ENCODE results near the gene SLC43A2. TPM values are rescaled to one million over a fixed set of nuclear protein-coding genes. Genes with fewer than 3 reads are reported as not detected.
A peak's percentile ranks its signal among the peaks of the same experiment; 100 is the strongest.

SLC43A2 gene
- total and polyA plus RNA-seq, 2 of the 13 experiments (the other 11 are each of a cell fraction or from before 2014, with no cell fraction given) = 7.3 to 20.0 TPM

- no peak for DNase-seq (ENCODE audit: low spot score)
- 0% methylated on average over 20 of the region's 62 CpGs for WGBS (ENCODE audit: low lambda C conversion rate)
- Histone ChIP-seq H3K9ac (ENCODE audit: insufficient read depth, low read depth, low read length) (peak overlapping the region; percentile 82), H3K9me3 (ENCODE audit: low read length) (no peaks in the 10 kb centered on the region), H4K20me1 (ENCODE audit: insufficient read depth, low read length) (peaks cover 6% of the 10 kb centered on the region; the same call in 1 of the 2 replicates), H3K79me2 (ENCODE audit: insufficient read depth, low read length) (peaks cover 39% of the 10 kb centered on the region), H3K27me3 (ENCODE audit: control insufficient read depth in 1 of 2, insufficient read depth in 2 of 2, low read length in 2 of 2) (0 out of 5 replicates have a peak, but pooled peaks cover 0 to 7% of the 10 kb centered on the region in 2 experiments), H3K4me3 (replicated peaks in 1 of 3; ENCODE audit: insufficient read depth in 1 of 3, low read depth in 2 of 3, low read length in 3 of 3) (peak overlapping the region; percentile 79 to 91 (median 91)), H3K4me1 (ENCODE audit: insufficient read depth, low read length) (peaks cover 52% of the 10 kb centered on the region), H2AFZ (ENCODE audit: low read length) (no peak overlapping the region), H3K27ac (ENCODE audit: extremely low read length, insufficient read depth, low read length) (peak overlapping the region; percentile 54), H3K36me3 (replicated peaks in 1 of 2; ENCODE audit: control insufficient read depth in 1 of 2, insufficient read depth in 2 of 2, low read length in 2 of 2) (peaks cover 0 to 5% of the 10 kb centered on the region in 2 experiments; a peak in 2 of 5 replicates), H3K4me2 (ENCODE audit: low read depth, low read length) (peak overlapping the region; percentile 93)
- BruUV-seq (replicated peaks) = no TSS peak
- peak; percentile 15 for ATAC-seq
- intact Hi-C loops (cut with micrococcal nuclease; ENCODE audit: unreplicated experiment) = loop anchor here (5.0 kb wide), 1 partner anchor 45 kb away; the partner anchor contains the start of gene INPP5K
- CTCF ChIA-PET (ENCODE audit: low intra/inter-chr PET ratio, low total read pairs) = no interaction called here
- FAIRE-seq = no peak
- in situ Hi-C loops (cut with HindIII; ENCODE audit: extremely low pct_ligation_motif_present, low pct_unique_long_range_greater_than_20kb) = no loop called here
- POLR2A ChIA-PET = interaction anchor here (0.6 to 0.7 kb wide), 3 partner anchors 12 to 155 kb away, joined by 3 to 12 read pairs (median 4); partner anchors contain the start of gene INPP5K
- TF ChIP-seq, protein P1, sequence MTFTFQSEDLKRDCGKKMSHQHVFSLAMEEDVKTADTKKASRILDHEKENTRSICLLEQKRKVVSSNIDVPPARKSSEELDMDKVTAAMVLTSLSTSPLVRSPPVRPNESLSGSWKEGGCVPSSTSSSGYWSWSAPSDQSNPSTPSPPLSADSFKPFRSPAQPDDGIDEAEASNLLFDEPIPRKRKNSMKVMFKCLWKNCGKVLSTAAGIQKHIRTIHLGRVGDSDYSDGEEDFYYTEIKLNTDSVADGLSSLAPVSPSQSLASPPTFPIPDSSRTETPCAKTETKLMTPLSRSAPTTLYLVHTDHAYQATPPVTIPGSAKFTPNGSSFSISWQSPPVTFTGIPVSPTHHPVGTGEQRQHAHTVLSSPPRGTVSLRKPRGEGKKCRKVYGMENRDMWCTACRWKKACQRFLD (CRISPR knock-in tag; IDR thresholded peaks at IDR 0.05; ENCODE audit: borderline replicate concordance) = no peak
- TF ChIP-seq, protein P2, sequence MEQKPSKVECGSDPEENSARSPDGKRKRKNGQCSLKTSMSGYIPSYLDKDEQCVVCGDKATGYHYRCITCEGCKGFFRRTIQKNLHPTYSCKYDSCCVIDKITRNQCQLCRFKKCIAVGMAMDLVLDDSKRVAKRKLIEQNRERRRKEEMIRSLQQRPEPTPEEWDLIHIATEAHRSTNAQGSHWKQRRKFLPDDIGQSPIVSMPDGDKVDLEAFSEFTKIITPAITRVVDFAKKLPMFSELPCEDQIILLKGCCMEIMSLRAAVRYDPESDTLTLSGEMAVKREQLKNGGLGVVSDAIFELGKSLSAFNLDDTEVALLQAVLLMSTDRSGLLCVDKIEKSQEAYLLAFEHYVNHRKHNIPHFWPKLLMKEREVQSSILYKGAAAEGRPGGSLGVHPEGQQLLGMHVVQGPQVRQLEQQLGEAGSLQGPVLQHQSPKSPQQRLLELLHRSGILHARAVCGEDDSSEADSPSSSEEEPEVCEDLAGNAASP (CRISPR knock-in tag; IDR thresholded peaks at IDR 0.05; ENCODE audit: borderline replicate concordance) = no peak
- TF ChIP-seq, protein P3, sequence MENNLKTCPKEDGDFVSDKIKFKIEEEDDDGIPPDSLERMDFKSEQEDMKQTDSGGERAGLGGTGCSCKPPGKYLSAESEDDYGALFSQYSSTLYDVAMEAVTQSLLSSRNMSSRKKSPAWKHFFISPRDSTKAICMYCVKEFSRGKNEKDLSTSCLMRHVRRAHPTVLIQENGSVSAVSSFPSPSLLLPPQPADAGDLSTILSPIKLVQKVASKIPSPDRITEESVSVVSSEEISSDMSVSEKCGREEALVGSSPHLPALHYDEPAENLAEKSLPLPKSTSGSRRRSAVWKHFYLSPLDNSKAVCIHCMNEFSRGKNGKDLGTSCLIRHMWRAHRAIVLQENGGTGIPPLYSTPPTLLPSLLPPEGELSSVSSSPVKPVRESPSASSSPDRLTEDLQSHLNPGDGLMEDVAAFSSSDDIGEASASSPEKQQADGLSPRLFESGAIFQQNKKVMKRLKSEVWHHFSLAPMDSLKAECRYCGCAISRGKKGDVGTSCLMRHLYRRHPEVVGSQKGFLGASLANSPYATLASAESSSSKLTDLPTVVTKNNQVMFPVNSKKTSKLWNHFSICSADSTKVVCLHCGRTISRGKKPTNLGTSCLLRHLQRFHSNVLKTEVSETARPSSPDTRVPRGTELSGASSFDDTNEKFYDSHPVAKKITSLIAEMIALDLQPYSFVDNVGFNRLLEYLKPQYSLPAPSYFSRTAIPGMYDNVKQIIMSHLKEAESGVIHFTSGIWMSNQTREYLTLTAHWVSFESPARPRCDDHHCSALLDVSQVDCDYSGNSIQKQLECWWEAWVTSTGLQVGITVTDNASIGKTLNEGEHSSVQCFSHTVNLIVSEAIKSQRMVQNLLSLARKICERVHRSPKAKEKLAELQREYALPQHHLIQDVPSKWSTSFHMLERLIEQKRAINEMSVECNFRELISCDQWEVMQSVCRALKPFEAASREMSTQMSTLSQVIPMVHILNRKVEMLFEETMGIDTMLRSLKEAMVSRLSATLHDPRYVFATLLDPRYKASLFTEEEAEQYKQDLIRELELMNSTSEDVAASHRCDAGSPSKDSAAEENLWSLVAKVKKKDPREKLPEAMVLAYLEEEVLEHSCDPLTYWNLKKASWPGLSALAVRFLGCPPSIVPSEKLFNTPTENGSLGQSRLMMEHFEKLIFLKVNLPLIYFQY (CRISPR knock-in tag; IDR thresholded peaks at IDR 0.05; ENCODE audit: borderline replicate concordance) = 0 out of 2 replicates have a peak, but pooled peaks have one; percentile 2
- TF ChIP-seq ZNF777 (CRISPR knock-in tag; IDR thresholded peaks at IDR 0.05) (peak; percentile 28; the same call in 1 of the 2 replicates), MED1 (CRISPR knock-in tag; IDR thresholded peaks at IDR 0.05) (0 out of 2 replicates have a peak, but pooled peaks have one; percentile 14), NFKB2 (CRISPR knock-in tag; IDR thresholded peaks at IDR 0.05; ENCODE audit: borderline replicate concordance) (0 out of 2 replicates have a peak, but pooled peaks have one; percentile 4), ZFX (CRISPR knock-in tag; IDR thresholded peaks at IDR 0.05; ENCODE audit: low read depth) (peak; percentile 58; the same call in 1 of the 2 replicates), ZMAT3 (CRISPR knock-in tag; conservative IDR thresholded peaks at IDR 0.05) (no peak; the same call in 1 of the 2 replicates), NR2C2 (CRISPR knock-in tag; IDR thresholded peaks at IDR 0.05; ENCODE audit: borderline replicate concordance) (0 out of 2 replicates have a peak, but pooled peaks have one; percentile 9), HMGXB4 (CRISPR knock-in tag; IDR thresholded peaks at IDR 0.05; ENCODE audit: borderline replicate concordance in 1 of 2, low read depth in 1 of 2) (peak; percentile 11 to 12; a peak in 2 of 4 replicates), ZNF564 (CRISPR knock-in tag; IDR thresholded peaks at IDR 0.05) (peak; percentile 48; the same call in 1 of the 2 replicates)
- TF ChIP-seq, protein P4, sequence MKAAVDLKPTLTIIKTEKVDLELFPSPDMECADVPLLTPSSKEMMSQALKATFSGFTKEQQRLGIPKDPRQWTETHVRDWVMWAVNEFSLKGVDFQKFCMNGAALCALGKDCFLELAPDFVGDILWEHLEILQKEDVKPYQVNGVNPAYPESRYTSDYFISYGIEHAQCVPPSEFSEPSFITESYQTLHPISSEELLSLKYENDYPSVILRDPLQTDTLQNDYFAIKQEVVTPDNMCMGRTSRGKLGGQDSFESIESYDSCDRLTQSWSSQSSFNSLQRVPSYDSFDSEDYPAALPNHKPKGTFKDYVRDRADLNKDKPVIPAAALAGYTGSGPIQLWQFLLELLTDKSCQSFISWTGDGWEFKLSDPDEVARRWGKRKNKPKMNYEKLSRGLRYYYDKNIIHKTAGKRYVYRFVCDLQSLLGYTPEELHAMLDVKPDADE (CRISPR knock-in tag; IDR thresholded peaks at IDR 0.05) = 0 out of 2 replicates have a peak, but pooled peaks have one; percentile 24
These were observed 66.4 kb downstream of the SLC43A2 start for GRCh38 chr17:1562176-1562643.

Measured in HepG2 (cell line).